Spleen (tissue), 7 donors: ENCODE measurements around the gene SNIP1.

Source experiments
- POLR2A ChIP-seq, 3 donors: fragments of 450-650 bp; IDR thresholded peaks; one replicate each; pipeline ENCODE4 v1.5.1; 2017; ENCODE audit warnings: antibody characterized with exemption in 3 of 3, mild to moderate bottlenecking in 1 of 3
- TF ChIP-seq, protein P1 (sequence below), 11 experiments: fragments of 200-600 bp in 7 of 11; fragments of 450-650 bp in 4 of 11; sonication (generic) in 4 of 11; IDR thresholded peaks in 8 of 11; conservative IDR thresholded peaks in 3 of 11; 1 replicate in 7 of 11; 2 replicates in 4 of 11; pipeline versions ENCODE4 v1.4.0 to v1.8.0; 2016 to 2021; ENCODE audit warnings: antibody characterized with exemption in 11 of 11, inconsistent platforms in 4 of 11, mild to moderate bottlenecking in 1 of 11
- donor health status: DM: no; HTN: no; CAD: no; lungs with moderate emphysema.
- donor health status: DM: no; HTN: no; CAD: no.
- donor health status: DM: no; HTN: no; CAD: no.

- TF ChIP-seq, protein P1, sequence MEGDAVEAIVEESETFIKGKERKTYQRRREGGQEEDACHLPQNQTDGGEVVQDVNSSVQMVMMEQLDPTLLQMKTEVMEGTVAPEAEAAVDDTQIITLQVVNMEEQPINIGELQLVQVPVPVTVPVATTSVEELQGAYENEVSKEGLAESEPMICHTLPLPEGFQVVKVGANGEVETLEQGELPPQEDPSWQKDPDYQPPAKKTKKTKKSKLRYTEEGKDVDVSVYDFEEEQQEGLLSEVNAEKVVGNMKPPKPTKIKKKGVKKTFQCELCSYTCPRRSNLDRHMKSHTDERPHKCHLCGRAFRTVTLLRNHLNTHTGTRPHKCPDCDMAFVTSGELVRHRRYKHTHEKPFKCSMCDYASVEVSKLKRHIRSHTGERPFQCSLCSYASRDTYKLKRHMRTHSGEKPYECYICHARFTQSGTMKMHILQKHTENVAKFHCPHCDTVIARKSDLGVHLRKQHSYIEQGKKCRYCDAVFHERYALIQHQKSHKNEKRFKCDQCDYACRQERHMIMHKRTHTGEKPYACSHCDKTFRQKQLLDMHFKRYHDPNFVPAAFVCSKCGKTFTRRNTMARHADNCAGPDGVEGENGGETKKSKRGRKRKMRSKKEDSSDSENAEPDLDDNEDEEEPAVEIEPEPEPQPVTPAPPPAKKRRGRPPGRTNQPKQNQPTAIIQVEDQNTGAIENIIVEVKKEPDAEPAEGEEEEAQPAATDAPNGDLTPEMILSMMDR (IDR thresholded peaks at IDR 0.05 in 8 of 11, conservative IDR thresholded peaks at IDR 0.05 in 3 of 11): no peak
- TF ChIP-seq POLR2A (IDR thresholded peaks at IDR 0.05): no peak
Observed at GRCh38 chr1:37544530-37544929, 9.6 kb downstream of the SNIP1 start.
